Mononuclear cell (primary cell): ENCODE results near the gene RTP5. TPM values are rescaled to one million over a fixed set of nuclear protein-coding genes. Genes with fewer than 3 reads are reported as not detected.
"Not testable (repeated sequence)": the region's sequence is repeated elsewhere in the genome, so short reads cannot be mapped to it uniquely, and the experiment has no call there.

ENCODE experiments used
- H3K27me3 ChIP-seq: 2 replicates; pipeline ENCODE4 v1.6.0; 2011; ENCODE audit warnings: low read length, control low read depth; ENCODE audit not compliant: insufficient read depth
- H3K4me1 ChIP-seq: 2 replicates; pipeline ENCODE4 v1.5.1; 2011; ENCODE audit warnings: mild to moderate bottlenecking, low read length, control low read depth; ENCODE audit not compliant: insufficient read depth
- H3K4me3 ChIP-seq: 2 replicates; pipeline ENCODE4 v1.5.1; 2011; ENCODE audit warnings: mild to moderate bottlenecking, low read length, moderate library complexity
- H3K9me3 ChIP-seq: 2 replicates; pipeline ENCODE4 v1.5.1; 2011; ENCODE audit warnings: low read depth, mild to moderate bottlenecking, control low read depth, low read length
- total RNA-seq: library from RNA; depleted of rRNA; stranded (reverse); fragments of >200 nt; gene quantifications from one replicate; pipeline ENCODE4 v1.2.3, GENCODE V29; 2012

RTP5 gene
- total RNA-seq, 1 donor: 0.21 TPM

DNA sequence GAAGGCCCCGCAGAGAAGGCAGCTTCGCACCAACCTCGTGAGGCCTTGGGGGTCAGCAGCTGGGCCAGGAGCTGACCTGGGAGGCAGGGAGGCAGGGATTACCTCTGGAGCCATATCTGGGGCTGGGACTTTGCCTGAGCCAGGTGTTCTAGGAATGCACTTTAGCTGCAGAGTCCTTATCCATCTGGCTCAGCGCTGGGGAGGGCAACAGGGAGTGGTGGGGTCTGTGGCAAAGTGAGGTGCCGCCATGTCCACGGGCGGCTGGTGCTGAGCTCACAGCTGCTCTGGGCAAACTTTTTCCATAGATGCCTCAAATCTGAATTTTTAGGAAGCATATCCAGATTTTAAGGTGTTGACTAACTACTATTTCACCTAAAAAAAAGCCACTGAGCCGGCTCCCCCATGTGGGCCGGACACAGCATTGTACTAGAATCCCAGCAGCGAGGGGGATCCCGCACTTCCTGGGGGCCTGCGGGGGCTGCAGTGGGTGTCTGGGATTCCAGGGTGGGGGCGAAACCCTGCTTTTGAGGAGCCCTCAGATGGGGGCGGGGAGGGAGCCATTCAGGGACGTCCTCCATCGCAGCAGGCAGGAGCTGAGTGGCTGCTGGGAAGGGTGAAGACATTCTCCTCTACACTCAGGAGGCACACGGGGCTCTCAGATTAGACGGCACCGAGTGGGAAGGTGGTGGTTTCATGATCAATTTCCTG lies 34.6 kb downstream of the RTP5 start:
- Histone ChIP-seq H3K4me3 (no peak overlapping the region), H3K27me3 (no peaks in the 10 kb centered on the region), H3K4me1 (no peaks in the 10 kb centered on the region), H3K9me3 (no peaks in the 10 kb centered on the region)

DNA sequence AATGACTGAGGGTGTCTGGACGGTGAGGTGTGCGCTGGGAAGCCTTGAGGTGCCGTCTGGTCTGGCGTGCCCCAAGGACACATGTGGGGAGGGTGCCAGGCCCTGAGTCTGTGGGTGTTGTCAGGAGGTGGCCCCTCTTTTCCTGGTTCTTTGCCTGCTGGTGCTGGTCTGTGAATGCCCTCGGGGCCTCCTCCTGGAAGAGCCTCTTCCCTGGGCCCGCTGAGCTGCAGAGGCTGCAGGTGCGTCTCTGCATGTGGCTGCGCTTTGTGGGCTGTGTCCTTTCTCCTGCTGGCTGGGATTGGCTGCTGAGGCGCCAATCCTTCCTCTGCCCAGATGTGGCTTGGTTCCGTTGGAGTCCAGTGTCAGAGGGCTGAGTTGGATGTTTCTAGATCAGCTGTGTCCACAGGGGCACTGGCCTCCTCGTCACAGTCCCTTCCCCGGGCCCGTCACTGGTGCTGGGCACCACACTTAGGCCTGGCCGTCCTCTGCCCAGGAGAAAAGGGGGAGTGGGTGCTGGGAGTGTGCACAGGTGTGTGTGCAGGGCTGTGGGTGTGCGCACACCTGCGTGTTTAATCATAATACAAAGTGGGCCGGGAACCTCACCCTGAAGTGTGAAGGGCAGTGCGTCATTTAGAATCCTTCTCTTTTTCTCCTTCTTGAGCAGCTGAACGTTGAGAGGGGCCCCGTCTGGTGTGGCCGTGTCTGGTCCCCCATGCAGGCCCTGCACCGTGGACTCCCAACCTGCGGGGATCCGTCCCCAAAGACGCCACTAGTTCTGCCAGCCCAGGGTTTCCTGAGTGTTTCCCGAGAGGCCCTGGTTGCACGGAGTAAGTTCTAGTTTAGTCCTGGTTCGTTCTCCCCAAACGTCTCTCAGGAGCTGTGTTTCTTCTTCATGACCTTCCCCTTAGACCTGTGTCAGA lies 35.5 kb downstream of the RTP5 start:
- Histone ChIP-seq H3K27me3 (no peaks in the 10 kb centered on the region), H3K4me1 (no peaks in the 10 kb centered on the region), H3K9me3 (no peaks in the 10 kb centered on the region), H3K4me3 (no peak overlapping the region)

- Histone ChIP-seq H3K4me3 (no peak overlapping the region), H3K9me3 (no peaks in the 10 kb centered on the region), H3K27me3 (no peaks in the 10 kb centered on the region), H3K4me1 (no peaks in the 10 kb centered on the region)
Observed at GRCh38 chr2:241905716-241906377, 36.3 kb downstream of the RTP5 start.

- H3K27me3 ChIP-seq, H3K9me3 ChIP-seq, H3K4me3 ChIP-seq, H3K4me1 ChIP-seq: not testable (repeated sequence)
Observed at GRCh38 chr2:241906378-241906770, 36.8 kb downstream of the RTP5 start.

DNA sequence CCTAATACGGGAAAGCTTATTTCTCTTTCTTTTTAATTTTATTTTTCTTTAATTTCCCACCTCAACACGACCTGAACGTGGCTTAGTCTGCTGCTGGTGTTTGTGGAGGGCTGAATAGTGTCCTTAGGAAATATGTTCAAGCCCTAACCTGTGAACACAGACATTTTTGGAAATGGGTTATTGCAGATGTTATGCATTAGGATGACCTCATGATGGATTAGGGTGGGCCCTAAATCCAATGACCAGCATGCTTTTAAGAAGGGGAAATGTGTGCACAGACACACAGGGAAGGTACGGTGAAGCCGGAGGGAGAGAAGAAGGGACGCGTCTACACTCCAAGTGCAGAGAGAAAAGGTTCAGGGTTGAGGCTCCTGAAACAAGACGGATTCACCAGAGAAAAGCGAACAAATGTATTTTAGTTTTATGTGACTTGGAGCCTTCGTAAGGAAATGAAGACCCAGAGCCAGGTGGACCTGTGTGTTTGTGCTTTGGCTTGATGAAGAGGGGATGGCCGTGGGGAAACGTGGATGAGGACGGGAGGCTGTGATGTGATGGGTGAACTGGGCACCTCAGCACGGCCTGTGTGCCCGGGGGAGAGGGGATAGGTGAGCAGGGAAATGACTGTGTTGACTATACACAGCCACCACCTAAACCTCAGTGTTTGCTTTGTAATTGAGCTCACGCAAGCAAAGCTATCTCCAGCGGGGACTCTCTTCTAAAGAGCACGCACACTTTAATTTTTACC lies 37.5 kb downstream of the RTP5 start:
- H3K4me3 ChIP-seq: no peak overlapping the region
- no peaks in the 10 kb centered on the region for H3K4me1 ChIP-seq
- H3K27me3 ChIP-seq: no peaks in the 10 kb centered on the region
- no peaks in the 10 kb centered on the region for H3K9me3 ChIP-seq

GRCh38 chr2:241907831-241908230 lies 38.3 kb downstream of the RTP5 start:
- H3K9me3 ChIP-seq, H3K27me3 ChIP-seq, H3K4me3 ChIP-seq, H3K4me1 ChIP-seq: not testable (repeated sequence)

GRCh38 chr2:241908686-241909420 lies 39.3 kb downstream of the RTP5 start:
- Histone ChIP-seq H3K4me1 (no peaks in the 10 kb centered on the region), H3K9me3 (no peaks in the 10 kb centered on the region), H3K27me3 (no peaks in the 10 kb centered on the region), H3K4me3 (no peak overlapping the region)

DNA sequence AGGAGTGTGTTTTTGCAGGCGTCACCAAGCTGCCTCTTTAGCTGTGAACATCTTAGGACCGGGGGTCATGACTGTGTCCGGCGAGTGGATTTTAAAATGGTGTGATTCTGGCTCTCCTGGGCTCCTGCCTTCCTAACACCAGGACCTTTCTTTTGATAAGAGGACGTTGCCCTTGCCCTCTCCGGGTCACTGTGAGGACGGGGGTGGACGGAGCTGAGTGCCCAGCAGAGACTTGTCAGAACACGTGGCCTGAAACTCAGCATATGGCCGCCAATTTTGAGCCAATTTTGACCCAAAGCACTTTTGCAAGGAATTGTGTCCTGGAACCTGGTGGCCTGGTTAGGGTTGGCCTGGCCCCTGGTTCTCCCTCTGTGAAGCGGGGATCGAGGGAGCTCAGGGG lies 40.2 kb downstream of the RTP5 start:
- Histone ChIP-seq H3K4me3 (no peak overlapping the region), H3K4me1 (no peaks in the 10 kb centered on the region), H3K9me3 (no peaks in the 10 kb centered on the region), H3K27me3 (no peaks in the 10 kb centered on the region)

DNA sequence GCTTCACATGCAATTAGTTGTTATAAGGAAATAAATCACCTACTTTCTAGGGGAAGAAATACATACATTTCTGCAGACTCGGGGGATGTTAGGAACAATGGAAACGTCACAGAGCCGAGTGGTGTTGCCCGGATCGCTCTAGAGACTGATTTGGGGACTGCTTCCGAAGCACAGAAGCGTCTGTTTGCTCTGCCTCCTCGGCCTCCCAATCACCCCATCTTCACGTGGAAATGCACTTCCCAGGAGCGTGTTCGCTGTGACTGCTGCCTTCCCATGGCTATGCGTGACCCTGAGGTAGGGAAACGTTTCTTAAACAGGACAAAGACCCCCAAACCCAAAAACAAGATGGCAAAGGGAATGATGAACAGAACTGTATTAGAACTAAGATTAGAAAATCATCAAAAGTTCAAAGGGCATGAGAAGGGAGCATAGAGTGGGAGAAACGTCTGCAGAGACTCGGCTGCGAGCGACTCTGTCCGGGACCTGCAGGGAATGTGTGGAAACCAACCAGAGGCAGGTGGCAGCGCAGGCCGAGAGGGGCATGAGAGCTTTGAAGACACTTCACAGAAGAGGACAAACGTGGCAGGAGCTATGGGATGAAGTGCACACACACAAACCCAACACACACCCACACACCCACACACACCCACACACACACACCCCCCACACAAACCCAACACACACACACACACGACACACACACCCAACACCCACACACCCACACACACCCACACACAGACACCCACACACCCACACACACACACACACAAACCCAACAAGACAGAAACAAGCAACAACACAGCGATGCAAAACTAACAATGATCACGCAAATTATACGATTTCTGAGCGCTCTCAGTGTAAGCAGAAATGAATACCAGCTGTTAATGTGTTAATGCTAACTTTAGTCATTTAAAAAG lies 41.3 kb downstream of the RTP5 start:
- H3K4me3 ChIP-seq: no peak overlapping the region
- H3K27me3 ChIP-seq: no peaks in the 10 kb centered on the region
- no peaks in the 10 kb centered on the region for H3K4me1 ChIP-seq
- no peaks in the 10 kb centered on the region for H3K9me3 ChIP-seq

- H3K27me3 ChIP-seq: no peaks in the 10 kb centered on the region
- no peak overlapping the region for H3K4me3 ChIP-seq
- H3K4me1 ChIP-seq: no peaks in the 10 kb centered on the region
- no peaks in the 10 kb centered on the region for H3K9me3 ChIP-seq
Observed at GRCh38 chr2:241911551-241911950, 42.0 kb downstream of the RTP5 start.

DNA sequence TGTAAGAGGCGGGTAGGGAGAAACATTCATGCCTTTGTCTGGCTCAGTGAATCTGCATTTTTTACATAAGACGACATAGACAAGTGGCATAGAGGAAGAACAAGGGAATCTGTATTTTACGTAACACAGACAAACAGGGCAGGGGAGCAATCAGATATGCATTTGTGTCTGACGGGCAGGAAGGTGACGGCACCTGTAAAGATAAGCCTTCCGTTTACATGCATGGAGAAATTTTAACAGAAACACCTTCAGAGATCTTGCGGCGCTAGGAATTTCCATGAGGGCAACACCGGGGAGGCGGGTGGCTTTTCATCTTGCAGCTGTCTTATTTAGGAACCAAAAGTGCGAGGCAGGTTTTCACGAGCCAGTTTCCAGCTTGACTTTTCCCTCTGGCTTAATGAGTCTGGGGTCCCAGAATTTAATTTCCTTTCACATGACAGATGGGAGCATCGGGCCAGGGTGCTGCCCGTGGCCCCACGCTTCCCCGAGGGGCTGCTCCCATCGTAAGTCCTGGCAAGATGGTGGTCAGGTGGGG lies 42.6 kb downstream of the RTP5 start:
- Histone ChIP-seq H3K9me3 (no peaks in the 10 kb centered on the region), H3K4me3 (no peak overlapping the region), H3K4me1 (no peaks in the 10 kb centered on the region), H3K27me3 (no peaks in the 10 kb centered on the region)

- H3K4me1 ChIP-seq: no peaks in the 10 kb centered on the region
- no peaks in the 10 kb centered on the region for H3K27me3 ChIP-seq
Observed at GRCh38 chr2:241913703-241914102, 44.2 kb downstream of the RTP5 start.

DNA sequence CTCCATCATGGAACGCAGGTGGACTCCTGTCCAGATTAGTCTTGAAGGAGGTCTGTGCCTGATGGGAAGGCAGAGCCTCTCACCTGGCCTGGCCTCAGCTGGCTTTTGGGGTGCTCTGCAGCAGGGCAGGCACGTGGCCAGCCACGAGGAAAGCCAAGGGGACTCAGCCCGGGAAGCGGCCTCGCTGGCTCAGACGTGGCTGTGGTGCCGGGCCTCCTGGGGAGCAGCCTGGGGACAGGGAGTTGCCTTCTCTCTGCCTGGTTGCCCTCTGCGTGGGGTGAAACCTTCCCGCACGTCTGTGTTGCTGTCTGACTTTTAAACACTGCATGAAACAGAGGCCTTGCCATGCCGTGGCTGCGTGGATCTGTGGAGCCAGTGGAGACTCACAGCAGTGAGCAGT lies 45.0 kb downstream of the RTP5 start:
- no peaks in the 10 kb centered on the region for H3K9me3 ChIP-seq
- H3K27me3 ChIP-seq: no peaks in the 10 kb centered on the region
- H3K4me3 ChIP-seq: no peak overlapping the region
- H3K4me1 ChIP-seq: no peaks in the 10 kb centered on the region

More at GRCh38 chr2:241913703-241914102, 44.2 kb downstream of the RTP5 start:
- Histone ChIP-seq H3K4me3 (no peak overlapping the region), H3K9me3 (no peaks in the 10 kb centered on the region)
